GM10266 (cell line): ENCODE data around the gene DYRK1A.
A peak's percentile ranks its signal among the peaks of the same experiment; 100 is the strongest.

ENCODE experiments used
- DNase-seq: peaks from one replicate; pipeline ENCODE4 v3.0.0; 2012; ENCODE audit errors: extremely low spot score
- CTCF ChIP-seq: IDR thresholded peaks from 2 replicates; pipeline ENCODE4 v1.5.1; 2012; ENCODE audit warnings: mild to moderate bottlenecking, low read depth; ENCODE audit not compliant: control insufficient read depth, insufficient read depth; ENCODE audit errors: missing control alignments

Gene DYRK1A

GRCh38 chr21:37459575-37459974 lies 93.0 kb downstream of the DYRK1A start:
- no peak for TF ChIP-seq CTCF
- DNase-seq, result no peak

- DNase-seq, result no peak
- TF ChIP-seq CTCF, result no peak
Observed at GRCh38 chr21:37460196-37460595, 93.6 kb downstream of the DYRK1A start.

- no peak for TF ChIP-seq CTCF
Observed at GRCh38 chr21:37461479-37461878, 94.9 kb downstream of the DYRK1A start.

GRCh38 chr21:37462087-37462861 lies 95.7 kb downstream of the DYRK1A start:
- no peak for TF ChIP-seq CTCF
- DNase-seq, result no peak

More at GRCh38 chr21:37461479-37461878, 94.9 kb downstream of the DYRK1A start:
- peak; percentile 37 for DNase-seq

- TF ChIP-seq CTCF, result peak; percentile 44
- DNase-seq, result peak; percentile 35
Observed at GRCh38 chr21:37463083-37463801, 96.7 kb downstream of the DYRK1A start.

GRCh38 chr21:37467082-37467481 lies 100.5 kb downstream of the DYRK1A start:
- DNase-seq, result no peak
- TF ChIP-seq CTCF, result no peak

- no peak for TF ChIP-seq CTCF
- no peak for DNase-seq
Observed at GRCh38 chr21:37468909-37469308, 102.3 kb downstream of the DYRK1A start.
